Common myeloid progenitor, CD34-positive (primary cell): ENCODE results near the gene CDRT4.
"Not testable (repeated sequence)": the region's sequence is repeated elsewhere in the genome, so short reads cannot be mapped to it uniquely, and the experiment has no call there.

ENCODE experiments used
- CTCF ChIA-PET: fragments of 350-600 bp; sonication (Branson Sonifier 250); formaldehyde crosslinking; loops from one replicate; lab custom pipeline; 2021; ENCODE audit warnings: antibody characterized with exemption; lab: Charles Lee
- POLR2A ChIA-PET: fragments of 350-600 bp; sonication (Branson Sonifier 250); formaldehyde crosslinking; loops from one replicate; lab custom pipeline; 2021; ENCODE audit warnings: antibody characterized with exemption; lab: Charles Lee
- DNase-seq, 3 donors: peaks; one replicate each; pipeline versions ENCODE4 v3.0.0 to v3.0.0-alpha.2; 2013
- H3K27ac ChIP-seq, 2 experiments: 1 replicate in 1 of 2; 2 replicates in 1 of 2; pipeline ENCODE4 v1.7.0; 2013; ENCODE audit warnings: inconsistent platforms in 2 of 2, low read length in 2 of 2, mild to moderate bottlenecking in 2 of 2, low read depth in 1 of 2, moderate library complexity in 1 of 2; ENCODE audit not compliant: severe bottlenecking in 2 of 2, insufficient read depth in 1 of 2, poor library complexity in 1 of 2
- H3K27me3 ChIP-seq, 5 experiments: replicated peaks in 2 of 5; 1 replicate in 3 of 5; 2 replicates in 2 of 5; pipeline versions ENCODE4 v1.6.1 to v1.7.0; 2013; ENCODE audit warnings: low read length in 4 of 5, mild to moderate bottlenecking in 2 of 5, moderate library complexity in 2 of 5, inconsistent platforms in 1 of 5; ENCODE audit not compliant: insufficient read depth in 5 of 5, control insufficient read depth in 4 of 5
- H3K36me3 ChIP-seq, 4 experiments: 1 replicate in 2 of 4; 2 replicates in 2 of 4; pipeline versions ENCODE4 v1.6.1 to v1.7.0; 2013; ENCODE audit warnings: low read length in 3 of 4, control low read depth in 1 of 4, mild to moderate bottlenecking in 1 of 4; ENCODE audit not compliant: control insufficient read depth in 4 of 4, insufficient read depth in 4 of 4
- H3K4me1 ChIP-seq, 4 experiments: 1 replicate in 3 of 4; 2 replicates in 1 of 4; pipeline versions ENCODE4 v1.6.1 to v1.7.1; 2013; ENCODE audit warnings: low read length in 3 of 4, mild to moderate bottlenecking in 3 of 4, control low read depth in 1 of 4, inconsistent platforms in 1 of 4, moderate library complexity in 1 of 4; ENCODE audit not compliant: control insufficient read depth in 4 of 4, insufficient read depth in 4 of 4; ENCODE audit errors: control extremely low read depth in 1 of 4
- H3K4me3 ChIP-seq, 7 experiments: 1 replicate in 4 of 7; 2 replicates in 3 of 7; pipeline versions ENCODE4 v1.5.1 to v1.7.0; 2013; ENCODE audit warnings: mild to moderate bottlenecking in 7 of 7, low read length in 6 of 7, moderate library complexity in 6 of 7, inconsistent platforms in 2 of 7, low read depth in 2 of 7, control low read depth in 1 of 7; ENCODE audit not compliant: insufficient read depth in 4 of 7, control insufficient read depth in 1 of 7; ENCODE audit errors: extremely low read depth in 1 of 7
- H3K9me3 ChIP-seq, 5 experiments: 1 replicate in 4 of 5; 2 replicates in 1 of 5; pipeline versions ENCODE4 v1.6.1 to v1.7.1; 2013; ENCODE audit warnings: low read length in 4 of 5, mild to moderate bottlenecking in 2 of 5, inconsistent platforms in 1 of 5, low read depth in 1 of 5, moderate library complexity in 1 of 5; ENCODE audit not compliant: control insufficient read depth in 4 of 5, insufficient read depth in 2 of 5; ENCODE audit errors: control extremely low read depth in 1 of 5
- WGBS: methylation state at CpG from one replicate; pipeline ENCODE4 v1.1.5; 2013; ENCODE audit not compliant: insufficient coverage; 5-methylcytosine and 5-hydroxymethylcytosine counted together

CDRT4 gene

GRCh38 chr17:15511142-15511541 lies 43.7 kb upstream of the CDRT4 start:
- no peak overlapping the region for H3K4me3 ChIP-seq
- peak in 1 of 3 donors; percentile 14 for DNase-seq
- ChIA-PET POLR2A (no interaction called here), CTCF (interaction anchor here (0.9 to 2.5 kb wide), 2 partner anchors 8 to 254 kb away, joined by 3 to 7 read pairs; no protein-coding TSS in a partner anchor)
- H3K27me3 ChIP-seq: no peaks in the 10 kb centered on the region
- H3K4me1 ChIP-seq: no peaks in the 10 kb centered on the region
- H3K27ac ChIP-seq: no peak overlapping the region
- 100% methylated on average over 1 of the region's 2 CpGs for WGBS
- H3K36me3 ChIP-seq: peaks cover 4 to 31% (median 13%) of the 10 kb centered on the region in 4 experiments
- no peaks in the 10 kb centered on the region for H3K9me3 ChIP-seq

GRCh38 chr17:15510361-15510760 lies 42.9 kb upstream of the CDRT4 start:
- Histone ChIP-seq H3K4me3 (no peak overlapping the region), H3K27ac (no peak overlapping the region), H3K27me3 (no peaks in the 10 kb centered on the region), H3K36me3 (peaks cover 2 to 23% (median 8%) of the 10 kb centered on the region in 4 experiments), H3K4me1 (no peaks in the 10 kb centered on the region), H3K9me3 (no peaks in the 10 kb centered on the region)
- ChIA-PET CTCF (interaction anchor here (0.9 to 2.5 kb wide), 2 partner anchors 8 to 253 kb away, joined by 3 to 7 read pairs; no protein-coding TSS in a partner anchor), POLR2A (no interaction called here)
- no peak for DNase-seq
- 100% methylated on average over 1 of the region's 3 CpGs for WGBS

GRCh38 chr17:15509095-15509494 lies 41.7 kb upstream of the CDRT4 start:
- Histone ChIP-seq H3K27ac (no peak overlapping the region), H3K27me3 (no peaks in the 10 kb centered on the region), H3K9me3 (no peaks in the 10 kb centered on the region), H3K4me1 (no peaks in the 10 kb centered on the region), H3K36me3 (peaks cover 2 to 15% (median 7%) of the 10 kb centered on the region in 4 experiments), H3K4me3 (no peak overlapping the region)
- WGBS: 94% methylated on average over 2 of the region's 5 CpGs
- no peak for DNase-seq
- CTCF ChIA-PET: interaction anchor here (0.9 to 1.0 kb wide), 2 partner anchors 19 to 72 kb away, joined by 3 to 4 read pairs; no protein-coding TSS in a partner anchor
- POLR2A ChIA-PET: no interaction called here

- Histone ChIP-seq H3K27me3 (no peaks in the 10 kb centered on the region), H3K36me3 (peaks cover 0 to 10% (median 4%) of the 10 kb centered on the region in 4 experiments), H3K27ac (no peak overlapping the region), H3K9me3 (no peaks in the 10 kb centered on the region), H3K4me3 (no peak overlapping the region), H3K4me1 (no peaks in the 10 kb centered on the region)
- ChIA-PET CTCF (interaction anchor here (0.9 to 1.0 kb wide), 2 partner anchors 18 to 71 kb away, joined by 3 to 4 read pairs; no protein-coding TSS in a partner anchor), POLR2A (no interaction called here)
- no peak for DNase-seq
- WGBS: 88% methylated on average over 4 of the region's 7 CpGs
Observed at GRCh38 chr17:15508466-15508865, 41.0 kb upstream of the CDRT4 start.

- no peak for DNase-seq
- H3K4me1 ChIP-seq: peaks cover 0 to 5% (median 2%) of the 10 kb centered on the region in 4 experiments
- CTCF ChIA-PET: interaction anchor here (0.9 kb wide), 1 partner anchor 17 kb away, joined by 3 read pairs; no protein-coding TSS in a partner anchor
- peaks cover 0 to 9% (median 4%) of the 10 kb centered on the region in 4 experiments for H3K36me3 ChIP-seq
- no peak overlapping the region for H3K4me3 ChIP-seq
- H3K9me3 ChIP-seq: no peaks in the 10 kb centered on the region
- no peaks in the 10 kb centered on the region for H3K27me3 ChIP-seq
- no peak overlapping the region for H3K27ac ChIP-seq
- POLR2A ChIA-PET: no interaction called here
- WGBS: 88% methylated on average over 1 of the region's 3 CpGs
Observed at GRCh38 chr17:15507896-15508295, 40.5 kb upstream of the CDRT4 start.

GRCh38 chr17:15507001-15507400 lies 39.6 kb upstream of the CDRT4 start:
- H3K27me3 ChIP-seq: no peaks in the 10 kb centered on the region
- H3K4me1 ChIP-seq: peaks cover 0 to 13% (median 9%) of the 10 kb centered on the region in 4 experiments
- no peak overlapping the region for H3K4me3 ChIP-seq
- H3K27ac ChIP-seq: no peak overlapping the region
- WGBS: 99% methylated on average over 9 of the region's 9 CpGs
- CTCF ChIA-PET: interaction anchor here (1.1 to 1.7 kb wide), 2 partner anchors 12 to 249 kb away, joined by 3 to 6 read pairs; no protein-coding TSS in a partner anchor
- DNase-seq: no peak
- no peaks in the 10 kb centered on the region for H3K9me3 ChIP-seq
- H3K36me3 ChIP-seq: peaks cover 0 to 7% (median 4%) of the 10 kb centered on the region in 4 experiments
- POLR2A ChIA-PET: no interaction called here

- H3K4me3 ChIP-seq, H3K27me3 ChIP-seq, H3K27ac ChIP-seq, POLR2A ChIA-PET, DNase-seq, H3K9me3 ChIP-seq: not testable (repeated sequence)
- Histone ChIP-seq H3K4me1 (peaks cover 0 to 15% (median 10%) of the 10 kb centered on the region in 4 experiments), H3K36me3 (peaks cover 0 to 11% (median 5%) of the 10 kb centered on the region in 4 experiments)
- CTCF ChIA-PET: interaction anchor here (1.7 kb wide), 1 partner anchor 248 kb away, joined by 6 read pairs; no protein-coding TSS in a partner anchor
- WGBS: 98% methylated on average over 22 of the region's 32 CpGs
Observed at GRCh38 chr17:15505708-15506107, 38.3 kb upstream of the CDRT4 start.
